Endothelial cell of umbilical vein (primary cell): ENCODE results near the gene HMG20A. TPM values are rescaled to one million over a fixed set of nuclear protein-coding genes. Genes with fewer than 3 reads are reported as not detected.

Experiments
- BruUV-seq: library from RNA; stranded (reverse); fragments of 400-500 nt; replicated peaks from 2 replicates; lab custom pipeline; 2021; lab: Mats Ljungman, UMichigan
- CTCF ChIA-PET: fragments of 300-600, 350-600 bp; sonication (Branson Sonifier 250); formaldehyde crosslinking; loops from one replicate; lab custom pipeline; 2021; ENCODE audit warnings: antibody characterized with exemption, inconsistent platforms; lab: Charles Lee
- POLR2A ChIA-PET: fragments of 300-600, 350-600 bp; sonication (Branson Sonifier 250); formaldehyde crosslinking; loops from one replicate; lab custom pipeline; 2021; ENCODE audit warnings: antibody characterized with exemption, inconsistent platforms; lab: Charles Lee
- DNase-seq: peaks from one replicate; pipeline ENCODE4 v3.0.0-alpha.2; 2011; ENCODE audit warnings: low read depth, low spot score
- FAIRE-seq: peaks from 2 replicates; lab custom pipeline; 2011; peaks lifted over from hg19 to GRCh38; lab: Jason Lieb, UNC
- H2AFZ ChIP-seq: 2 replicates; pipeline ENCODE4 v1.6.0; 2012; ENCODE audit warnings: low read depth, low read length, control low read depth, inconsistent platforms
- H3K27ac ChIP-seq: 2 replicates; pipeline ENCODE4 v1.5.1; 2011; ENCODE audit warnings: low read depth, mild to moderate bottlenecking, control low read depth, low read length, moderate library complexity; ENCODE audit not compliant: insufficient read depth
- H3K27me3 ChIP-seq, 2 experiments: 2 replicates each; pipeline versions ENCODE4 v1.6.0 to v1.6.1; 2011; ENCODE audit warnings: low read length in 2 of 2, mixed read lengths in 1 of 2; ENCODE audit not compliant: control insufficient read depth in 2 of 2, insufficient read depth in 2 of 2
- H3K36me3 ChIP-seq, 2 experiments: 2 replicates in 1 of 2; 3 replicates in 1 of 2; pipeline ENCODE4 v1.5.1; 2011; ENCODE audit warnings: low read length in 2 of 2, mild to moderate bottlenecking in 1 of 2, moderate library complexity in 1 of 2; ENCODE audit not compliant: control insufficient read depth in 2 of 2, insufficient read depth in 2 of 2; ENCODE audit errors: extremely low read depth in 1 of 2
- H3K4me1 ChIP-seq: 3 replicates; pipeline ENCODE4 v1.5.1; 2011; ENCODE audit warnings: mild to moderate bottlenecking, low read length; ENCODE audit not compliant: control insufficient read depth, insufficient read depth; ENCODE audit errors: extremely low read depth
- H3K4me2 ChIP-seq: 2 replicates; pipeline ENCODE4 v1.6.1; 2011; ENCODE audit warnings: low read length, control low read depth, mixed read lengths; ENCODE audit not compliant: insufficient read depth
- H3K4me3 ChIP-seq, 3 experiments: fragments of 200-600 bp in 1 of 3; sonication (generic), shearing (Covaris generic) in 1 of 3; replicated peaks in 1 of 3; 2 replicates each; pipeline ENCODE4 v1.5.1; 2011 to 2016; ENCODE audit warnings: control low read depth in 3 of 3, low read length in 3 of 3, mild to moderate bottlenecking in 2 of 3, inconsistent platforms in 1 of 3, low read depth in 1 of 3, moderate library complexity in 1 of 3; ENCODE audit not compliant: insufficient read depth in 1 of 3
- H3K79me2 ChIP-seq: 2 replicates; pipeline ENCODE4 v1.6.0; 2012; ENCODE audit warnings: low read length, inconsistent platforms; ENCODE audit not compliant: control insufficient read depth, insufficient read depth
- H3K9ac ChIP-seq: replicated peaks from 2 replicates; pipeline ENCODE3; 2011; ENCODE audit warnings: low read length, control low read depth; ENCODE audit not compliant: insufficient read depth; ENCODE audit errors: extremely low read depth
- H3K9me1 ChIP-seq: replicated peaks from 3 replicates; pipeline ENCODE4 v1.6.0; 2011; ENCODE audit warnings: mild to moderate bottlenecking, low read length; ENCODE audit not compliant: control insufficient read depth, insufficient read depth; ENCODE audit errors: extremely low read depth
- H3K9me3 ChIP-seq: replicated peaks from 2 replicates; pipeline ENCODE4 v1.5.1; 2012; ENCODE audit warnings: low read length, inconsistent platforms; ENCODE audit not compliant: control insufficient read depth, insufficient read depth
- H4K20me1 ChIP-seq: replicated peaks from 2 replicates; pipeline ENCODE3; 2011; ENCODE audit warnings: mild to moderate bottlenecking, low read length; ENCODE audit not compliant: control insufficient read depth, insufficient read depth; ENCODE audit errors: extremely low read depth
- CTCF ChIP-seq, 2 donors: IDR thresholded peaks; 1 replicate in 1 of 2; 2 replicates in 1 of 2; pipeline ENCODE4 v1.5.1; 2011; ENCODE audit warnings: low read length in 2 of 2, mild to moderate bottlenecking in 2 of 2, moderate library complexity in 2 of 2, control low read depth in 1 of 2, inconsistent platforms in 1 of 2, low read depth in 1 of 2; ENCODE audit not compliant: insufficient read depth in 1 of 2; ENCODE audit errors: extremely low read depth in 1 of 2
- EZH2 ChIP-seq: IDR thresholded peaks from 2 replicates; pipeline ENCODE4 v1.6.1; 2012; ENCODE audit warnings: borderline replicate concordance, low read depth, mild to moderate bottlenecking, moderate library complexity, low read length, inconsistent platforms; ENCODE audit not compliant: severe bottlenecking
- FOS ChIP-seq: IDR thresholded peaks from 2 replicates; pipeline ENCODE4 v1.6.1; 2011; ENCODE audit warnings: mild to moderate bottlenecking, low read length, moderate library complexity, borderline replicate concordance; ENCODE audit not compliant: insufficient read depth
- GATA2 ChIP-seq: IDR thresholded peaks from 2 replicates; pipeline ENCODE4 v1.7.0; 2011; ENCODE audit warnings: low read depth, mild to moderate bottlenecking, moderate library complexity, mixed read lengths, low read length; ENCODE audit not compliant: insufficient read length, insufficient read depth
- POLR2A ChIP-seq: IDR thresholded peaks from 2 replicates; pipeline ENCODE4 v1.6.1; 2012; ENCODE audit warnings: low read depth, mild to moderate bottlenecking, control low read depth, low read length
- POLR2AphosphoS5 ChIP-seq: IDR thresholded peaks from 2 replicates; pipeline ENCODE4 v1.6.1; 2012; ENCODE audit warnings: low read depth, mild to moderate bottlenecking, control low read depth, low read length, moderate library complexity; ENCODE audit not compliant: insufficient read depth
- dilution Hi-C: fragments of 300-500 bp; cut with MboI; formaldehyde crosslinking; loops from one replicate; pipeline ENCODE4 v1.15.0; 2019; ENCODE audit warnings: low sequenced_read_pairs; ENCODE audit not compliant: extremely low pct_ligation_motif_present
- intact Hi-C: fragments of 100-400 bp; cut with micrococcal nuclease; formaldehyde crosslinking; loops from one replicate; pipeline ENCODE4 v1.10.0; 2022
- polyA plus RNA-seq, 4 experiments: library from polyadenylated mRNA; depleted of rRNA in 3 of 4; stranded (reverse) in 3 of 4; unstranded in 1 of 4; fragments of >200 nt; gene quantifications; 2 replicates each; pipeline versions ENCODE4 v1.2.1 to v1.2.3, GENCODE V29; 2011 to 2012; ENCODE audit warnings: missing spikeins in 1 of 4
- total RNA-seq: library from RNA; stranded (reverse); gene quantifications from 2 replicates; pipeline ENCODE4 v1.2.3, GENCODE V29; 2021
- TF ChIP-seq, protein P1 (sequence below): IDR thresholded peaks from 2 replicates; pipeline ENCODE4 v1.6.1; 2011; ENCODE audit not compliant: insufficient read depth, insufficient read length

Gene HMG20A
- total and polyA plus RNA-seq, 2 donors (not counting 3 experiments of a cell fraction or from before 2014, with no cell fraction given) = 35.8 to 44.0 TPM

GRCh38 chr15:77430213-77430612, 9.5 kb downstream of the HMG20A start:
- H3K27ac ChIP-seq = no peak overlapping the region
- H3K4me3 ChIP-seq = no peak overlapping the region
- no peaks in the 10 kb centered on the region for H3K4me1 ChIP-seq
- intact Hi-C loops = no loop called here
- no peak for FAIRE-seq
- TF ChIP-seq, protein P1, sequence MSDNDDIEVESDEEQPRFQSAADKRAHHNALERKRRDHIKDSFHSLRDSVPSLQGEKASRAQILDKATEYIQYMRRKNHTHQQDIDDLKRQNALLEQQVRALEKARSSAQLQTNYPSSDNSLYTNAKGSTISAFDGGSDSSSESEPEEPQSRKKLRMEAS = no peak
- TF ChIP-seq GATA2 (no peak), FOS (no peak), CTCF (IDR thresholded peaks at IDR 0.05; ENCODE audit: extremely low read depth in 1 of 2, insufficient read depth in 1 of 2, low read depth in 1 of 2, low read length in 2 of 2) (no peak), POLR2A (no peak), POLR2AphosphoS5 (no peak), EZH2 (no peak)
- no peak overlapping the region for H3K9ac ChIP-seq
- BruUV-seq = no TSS peak
- no peaks in the 10 kb centered on the region for H3K27me3 ChIP-seq
- no peaks in the 10 kb centered on the region for H3K9me3 ChIP-seq
- peaks cover 27% of the 10 kb centered on the region for H3K79me2 ChIP-seq
- no peak overlapping the region for H2AFZ ChIP-seq
- no peaks in the 10 kb centered on the region for H4K20me1 ChIP-seq
- H3K9me1 ChIP-seq = no peaks in the 10 kb centered on the region
- H3K36me3 ChIP-seq = no peaks in the 10 kb centered on the region
- CTCF ChIA-PET = interaction anchor here (1.2 to 2.0 kb wide), 3 partner anchors 11 to 52 kb away, joined by 4 to 6 read pairs (median 5); no protein-coding TSS in a partner anchor
- DNase-seq = no peak
- H3K4me2 ChIP-seq = no peak overlapping the region
- POLR2A ChIA-PET = no interaction called here
- dilution Hi-C loops = no loop called here
